ENCODE data around the gene RNU6-1.

The RNU6-1 gene

DNA sequence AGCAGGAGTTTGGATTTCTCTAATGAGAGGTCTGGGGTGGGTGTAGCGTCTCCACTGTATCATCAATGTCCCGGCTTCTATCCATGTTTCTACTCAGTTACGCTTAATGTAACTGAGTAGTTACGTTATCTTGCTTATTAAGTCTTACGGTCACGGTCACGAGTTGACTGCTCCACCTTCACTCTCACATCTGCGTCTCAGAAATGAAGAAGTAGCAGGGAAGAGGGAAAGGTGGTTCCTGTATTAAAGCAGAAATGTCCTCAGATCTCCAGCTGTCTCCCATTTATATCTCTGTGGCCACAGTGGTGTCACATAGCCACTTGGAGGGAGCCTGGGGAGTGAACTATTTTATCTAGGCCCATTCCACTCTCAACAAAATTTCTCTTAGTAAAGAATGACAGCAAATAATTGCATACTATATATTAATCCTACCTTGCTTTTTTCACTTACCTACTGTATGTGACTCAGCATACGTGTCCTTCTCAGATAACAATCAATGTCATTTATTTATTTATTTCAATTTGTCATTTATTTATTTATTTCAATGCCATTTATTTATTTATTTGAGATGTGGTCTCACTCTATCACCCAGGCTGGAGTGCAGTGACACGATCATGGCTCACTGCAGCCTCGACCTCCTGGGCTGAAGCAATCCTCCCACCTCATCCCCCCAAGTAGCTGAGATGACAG, 39.7 kb upstream of the RNU6-1 start:
- H4K20me1 ChIP-seq, result no peaks in the 10 kb centered on the region
- no peaks in the 10 kb centered on the region for H3K36me3 ChIP-seq
- H3K27me3 ChIP-seq, result no peaks in the 10 kb centered on the region
- H3K4me2 ChIP-seq, result peak overlapping the region; percentile 36
- no peak for TF ChIP-seq Cebpa-rat (IDR thresholded peaks at IDR 0.05)
- H3K27ac ChIP-seq, result no peak overlapping the region
- no peak overlapping the region for H3K9ac ChIP-seq
- no peaks in the 10 kb centered on the region for H3K9me3 ChIP-seq
- H3K4me3 ChIP-seq, result no peak overlapping the region
- H3K4me1 ChIP-seq, result peaks cover 45% of the 10 kb centered on the region

- peaks cover 38% of the 10 kb centered on the region for H3K4me1 ChIP-seq
- H4K20me1 ChIP-seq, result no peaks in the 10 kb centered on the region
- no peaks in the 10 kb centered on the region for H3K27me3 ChIP-seq
- H3K9me3 ChIP-seq, result peaks cover 2% of the 10 kb centered on the region
- no peak overlapping the region for H3K9ac ChIP-seq
- no peak for TF ChIP-seq Cebpa-rat (IDR thresholded peaks at IDR 0.05)
- no peak overlapping the region for H3K4me2 ChIP-seq
- H3K4me3 ChIP-seq, result no peak overlapping the region
- H3K36me3 ChIP-seq, result no peaks in the 10 kb centered on the region
- H3K27ac ChIP-seq, result no peak overlapping the region
These were observed 38.9 kb upstream of the RNU6-1 start for GRCh38 chr15:67878712-67879206.

GRCh38 chr15:67873777-67874176, 33.9 kb upstream of the RNU6-1 start:
- H3K4me1 ChIP-seq, result no peaks in the 10 kb centered on the region
- no peaks in the 10 kb centered on the region for H3K27me3 ChIP-seq
- no peak overlapping the region for H3K27ac ChIP-seq
- H3K4me3 ChIP-seq, result no peak overlapping the region
- H3K36me3 ChIP-seq, result no peaks in the 10 kb centered on the region
- peaks cover 31% of the 10 kb centered on the region for H3K9me3 ChIP-seq
- H3K4me2 ChIP-seq, result no peak overlapping the region
- TF ChIP-seq Cebpa-rat (IDR thresholded peaks at IDR 0.05), result no peak
- no peaks in the 10 kb centered on the region for H4K20me1 ChIP-seq
- no peak overlapping the region for H3K9ac ChIP-seq

- Histone ChIP-seq H3K4me1 (no peaks in the 10 kb centered on the region), H3K9me3 (peaks cover 35% of the 10 kb centered on the region), H3K4me3 (no peak overlapping the region), H3K9ac (no peak overlapping the region), H3K27ac (no peak overlapping the region), H3K36me3 (no peaks in the 10 kb centered on the region), H3K4me2 (no peak overlapping the region), H3K27me3 (no peaks in the 10 kb centered on the region), H4K20me1 (no peaks in the 10 kb centered on the region)
- no peak for TF ChIP-seq Cebpa-rat (IDR thresholded peaks at IDR 0.05)
These were observed 31.1 kb upstream of the RNU6-1 start for GRCh38 chr15:67870868-67871408.

GRCh38 chr15:67869701-67870100, 29.9 kb upstream of the RNU6-1 start:
- H3K27ac ChIP-seq, result no peak overlapping the region
- TF ChIP-seq Cebpa-rat (IDR thresholded peaks at IDR 0.05), result no peak
- no peaks in the 10 kb centered on the region for H4K20me1 ChIP-seq
- no peak overlapping the region for H3K4me2 ChIP-seq
- no peak overlapping the region for H3K9ac ChIP-seq
- no peaks in the 10 kb centered on the region for H3K27me3 ChIP-seq
- no peaks in the 10 kb centered on the region for H3K36me3 ChIP-seq
- H3K9me3 ChIP-seq, result peaks cover 35% of the 10 kb centered on the region
- H3K4me1 ChIP-seq, result no peaks in the 10 kb centered on the region
- no peak overlapping the region for H3K4me3 ChIP-seq

DNA sequence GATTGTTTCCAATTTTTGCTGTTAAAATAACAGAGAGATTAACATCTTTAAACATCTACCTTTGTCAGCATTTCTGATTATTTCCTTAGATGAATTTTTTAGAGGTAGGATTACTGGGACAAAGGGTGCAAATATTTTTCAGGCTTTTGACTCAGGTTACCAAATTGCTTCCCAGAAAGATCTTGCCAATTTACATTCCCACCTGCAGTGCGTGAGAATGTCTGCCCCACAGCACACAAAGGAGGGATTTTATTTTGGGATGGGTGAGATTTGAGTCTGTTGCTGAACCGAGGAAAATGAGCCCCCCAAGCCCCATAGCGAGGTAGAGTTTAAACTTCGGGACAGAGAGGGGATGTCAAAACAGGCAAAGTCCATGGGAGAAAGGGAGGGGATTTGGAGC, 25.9 kb upstream of the RNU6-1 start:
- no peak overlapping the region for H3K4me2 ChIP-seq

DNA sequence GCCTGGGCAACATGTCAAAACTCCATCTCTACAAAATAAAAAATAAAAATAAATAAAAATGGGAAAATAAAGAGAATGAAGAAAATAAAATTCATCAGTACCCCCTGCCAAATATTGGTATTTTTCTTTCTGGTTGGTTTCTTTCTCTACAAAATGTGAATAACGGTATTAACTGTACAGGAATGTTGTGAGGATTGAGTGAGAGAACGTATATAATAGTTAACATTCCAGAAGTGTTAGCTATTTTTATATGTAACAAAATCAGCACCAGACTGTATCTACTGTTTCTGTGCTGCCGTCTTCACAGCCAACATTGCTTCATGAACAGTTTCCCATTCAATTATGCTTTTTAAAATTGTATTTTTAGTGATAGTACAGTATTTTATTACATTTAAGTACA, 25.5 kb upstream of the RNU6-1 start:
- H3K4me2 ChIP-seq, result no peak overlapping the region

More for the DNA sequence above, 25.9 kb upstream of the RNU6-1 start:
- Histone ChIP-seq H3K9ac (no peak overlapping the region), H3K36me3 (no peaks in the 10 kb centered on the region), H4K20me1 (no peaks in the 10 kb centered on the region), H3K27me3 (no peaks in the 10 kb centered on the region), H3K4me1 (peaks cover 14% of the 10 kb centered on the region), H3K9me3 (peaks cover 24% of the 10 kb centered on the region), H3K27ac (no peak overlapping the region), H3K4me3 (no peak overlapping the region)
- no peak for TF ChIP-seq Cebpa-rat (IDR thresholded peaks at IDR 0.05)

DNA sequence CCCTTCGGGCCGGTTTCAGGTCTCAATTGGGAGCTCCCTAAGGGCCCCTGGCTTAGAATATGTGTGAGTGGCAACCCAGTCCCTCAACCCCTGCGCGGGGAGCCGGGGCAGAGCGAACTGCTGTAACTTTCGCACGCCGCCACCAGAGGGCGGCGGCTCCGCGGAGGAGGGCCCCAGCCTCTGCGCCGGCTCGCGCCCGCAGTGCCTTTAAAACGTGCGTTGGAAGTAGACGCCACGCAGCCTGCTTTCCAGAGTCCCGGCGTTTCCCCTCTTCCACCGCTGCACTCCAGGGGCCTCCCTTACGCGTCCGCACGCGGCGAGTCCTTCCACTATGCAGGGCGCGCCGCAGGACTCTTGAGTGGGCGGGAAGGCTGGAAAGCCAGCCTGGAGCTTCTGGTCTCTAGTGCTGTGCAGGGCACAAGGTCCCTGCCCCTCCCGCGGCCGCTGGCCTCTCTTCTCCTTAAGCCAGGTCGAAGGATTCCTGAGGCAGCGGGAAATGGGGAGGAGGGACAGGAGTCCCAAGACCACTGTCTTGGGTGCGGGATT, 23.7 kb upstream of the RNU6-1 start:
- Histone ChIP-seq H3K4me1 (peaks cover 28% of the 10 kb centered on the region), H3K4me3 (peak overlapping the region; percentile 62), H3K4me2 (peak overlapping the region; percentile 89), H3K9me3 (peaks cover 1% of the 10 kb centered on the region; the same call in 1 of the 2 replicates), H4K20me1 (no peaks in the 10 kb centered on the region), H3K36me3 (no peaks in the 10 kb centered on the region), H3K27ac (0 out of 2 replicates have a peak overlapping the region, but pooled peaks have one; percentile 47), H3K9ac (peak overlapping the region; percentile 73), H3K27me3 (no peaks in the 10 kb centered on the region)
- TF ChIP-seq Cebpa-rat (IDR thresholded peaks at IDR 0.05), result no peak

More for the DNA sequence above, 25.5 kb upstream of the RNU6-1 start:
- peaks cover 18% of the 10 kb centered on the region for H3K4me1 ChIP-seq
- no peaks in the 10 kb centered on the region for H4K20me1 ChIP-seq
- H3K4me3 ChIP-seq, result no peak overlapping the region
- no peak overlapping the region for H3K9ac ChIP-seq
- H3K36me3 ChIP-seq, result no peaks in the 10 kb centered on the region
- H3K27me3 ChIP-seq, result no peaks in the 10 kb centered on the region
- no peak overlapping the region for H3K27ac ChIP-seq
- peaks cover 19% of the 10 kb centered on the region for H3K9me3 ChIP-seq
- no peak for TF ChIP-seq Cebpa-rat (IDR thresholded peaks at IDR 0.05)

DNA sequence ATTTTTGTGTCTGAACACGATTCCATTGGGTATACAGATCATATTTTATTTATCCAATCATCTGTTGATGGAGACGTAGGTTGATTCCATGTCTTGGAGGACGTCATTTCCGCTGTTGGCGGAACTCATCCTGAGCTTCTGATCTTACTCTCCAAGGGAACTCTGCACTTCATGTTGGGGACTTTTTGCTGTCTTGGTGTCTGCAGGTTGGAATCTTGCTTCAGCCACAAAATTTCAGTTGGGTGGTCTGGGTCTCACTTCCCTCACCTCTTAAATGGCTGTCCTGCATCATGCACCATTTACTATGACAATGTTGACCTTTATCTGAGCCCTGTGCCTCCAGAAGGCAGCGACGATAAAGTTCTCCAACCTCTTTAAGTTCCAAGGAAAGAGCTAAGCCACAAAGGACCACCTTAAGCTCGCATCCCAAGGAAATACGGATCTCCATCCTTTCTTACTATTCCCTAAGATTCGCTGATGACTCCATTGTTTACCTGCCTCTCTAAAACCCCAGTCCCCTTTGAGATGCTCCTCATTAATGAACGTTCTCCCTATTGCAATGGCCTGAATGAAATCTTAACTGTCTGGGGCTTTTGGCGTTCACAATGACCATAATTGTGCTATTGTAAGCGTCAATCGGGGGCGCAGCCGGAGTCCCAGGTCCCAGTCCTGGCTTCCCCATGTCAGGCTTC, 23.1 kb upstream of the RNU6-1 start:
- TF ChIP-seq Cebpa-rat (IDR thresholded peaks at IDR 0.05), result no peak
- H3K9ac ChIP-seq, result peak overlapping the region; percentile 73
- H3K27ac ChIP-seq, result no peak overlapping the region
- H3K36me3 ChIP-seq, result no peaks in the 10 kb centered on the region
- H4K20me1 ChIP-seq, result no peaks in the 10 kb centered on the region
- no peaks in the 10 kb centered on the region for H3K9me3 ChIP-seq
- H3K27me3 ChIP-seq, result no peaks in the 10 kb centered on the region
- peaks cover 28% of the 10 kb centered on the region for H3K4me1 ChIP-seq
- H3K4me3 ChIP-seq, result peak overlapping the region; percentile 62
- H3K4me2 ChIP-seq, result peak overlapping the region; percentile 89

GRCh38 chr15:67861983-67862382, 22.1 kb upstream of the RNU6-1 start:
- no peaks in the 10 kb centered on the region for H3K36me3 ChIP-seq
- H3K27ac ChIP-seq, result no peak overlapping the region
- H3K4me1 ChIP-seq, result peaks cover 28% of the 10 kb centered on the region
- no peak for TF ChIP-seq Cebpa-rat (IDR thresholded peaks at IDR 0.05)
- no peak overlapping the region for H3K9ac ChIP-seq
- H3K4me3 ChIP-seq, result no peak overlapping the region
- no peaks in the 10 kb centered on the region for H4K20me1 ChIP-seq
- H3K4me2 ChIP-seq, result no peak overlapping the region
- H3K9me3 ChIP-seq, result no peaks in the 10 kb centered on the region
- H3K27me3 ChIP-seq, result no peaks in the 10 kb centered on the region

All from BLaER1 (cell line).